GM18517 (cell line): ENCODE data around the gene HPN.
"Not testable (repeated sequence)": the region's sequence is repeated elsewhere in the genome, so short reads cannot be mapped to it uniquely, and the experiment has no call there.

Source experiments
- ATAC-seq: cut with Tn5 transposase; IDR thresholded peaks from one replicate; pipeline ENCODE4 v1.9.1; 2021; ENCODE audit warnings: mild to moderate bottlenecking, moderate library complexity; ENCODE audit not compliant: unreplicated experiment

The HPN gene

GRCh38 chr19:35042056-35042730, 672 bp downstream of the HPN start:
- ATAC-seq: no peak

GRCh38 chr19:35042954-35043604, 1.6 kb downstream of the HPN start:
- no peak for ATAC-seq

GRCh38 chr19:35043906-35044305, 2.4 kb downstream of the HPN start:
- no peak for ATAC-seq

- ATAC-seq: no peak
Measured at GRCh38 chr19:35044317-35045117, 3.0 kb downstream of the HPN start.

- no peak for ATAC-seq
Measured at GRCh38 chr19:35045667-35046300, 4.3 kb downstream of the HPN start.

GRCh38 chr19:35046461-35046860, 4.9 kb downstream of the HPN start:
- no peak for ATAC-seq

- ATAC-seq: no peak
Measured at GRCh38 chr19:35048911-35049411, 7.4 kb downstream of the HPN start.

- no peak for ATAC-seq
Measured at GRCh38 chr19:35049456-35049855, 7.9 kb downstream of the HPN start.

GRCh38 chr19:35050662-35051061, 9.1 kb downstream of the HPN start:
- ATAC-seq: not testable (repeated sequence)

- not testable (repeated sequence) for ATAC-seq
Measured at GRCh38 chr19:35051268-35051667, 9.7 kb downstream of the HPN start.

- no peak for ATAC-seq
Measured at GRCh38 chr19:35051796-35052195, 10.3 kb downstream of the HPN start.

GRCh38 chr19:35052599-35053190, 11.2 kb downstream of the HPN start:
- ATAC-seq: no peak

- no peak for ATAC-seq
Measured at GRCh38 chr19:35053667-35054293, 12.3 kb downstream of the HPN start.

- no peak for ATAC-seq
Measured at GRCh38 chr19:35054626-35055025, 13.1 kb downstream of the HPN start.

GRCh38 chr19:35055715-35056179, 14.2 kb downstream of the HPN start:
- ATAC-seq: no peak

- ATAC-seq: no peak
Measured at GRCh38 chr19:35056513-35057063, 15.1 kb downstream of the HPN start.

GRCh38 chr19:35058370-35058769, 16.8 kb downstream of the HPN start:
- no peak for ATAC-seq

- no peak for ATAC-seq
Measured at GRCh38 chr19:35059006-35059798, 17.7 kb downstream of the HPN start.

- no peak for ATAC-seq
Measured at GRCh38 chr19:35059799-35060091, 18.2 kb downstream of the HPN start.
